Activated CD4-positive, alpha-beta T cell treated with anti-CD3 and anti-CD28 coated beads, Interleukin-2, amount 50 U/mL, for 4 hours (primary cell): ENCODE results near the gene GPBP1L1.
"Not testable (repeated sequence)": the region's sequence is repeated elsewhere in the genome, so short reads cannot be mapped to it uniquely, and the experiment has no call there.

Source experiments
- DNase-seq, 2 experiments: peaks; one replicate each; pipeline ENCODE4 v3.0.0-alpha.2; 2020

The GPBP1L1 gene

DNA sequence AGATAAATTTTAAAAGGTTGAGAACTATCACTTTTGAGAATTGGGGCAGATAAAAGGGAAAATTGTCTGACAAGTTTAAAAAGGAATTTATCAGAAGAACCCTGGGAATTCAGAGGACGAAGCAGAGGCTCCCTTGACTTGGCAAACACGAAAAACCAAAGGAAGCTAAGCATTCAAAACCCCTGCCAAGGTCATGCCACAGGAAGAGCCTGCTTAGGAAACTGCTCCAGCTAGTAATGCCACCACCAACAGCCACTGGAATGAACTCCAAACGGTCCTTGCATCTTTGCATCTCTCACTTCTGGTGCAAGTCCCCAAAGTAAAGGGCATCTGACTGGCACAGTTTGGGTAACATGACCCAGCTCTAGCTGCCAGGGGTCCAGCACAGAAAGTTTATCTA lies 7.2 kb downstream of the GPBP1L1 start:
- DNase-seq: no peak

DNA sequence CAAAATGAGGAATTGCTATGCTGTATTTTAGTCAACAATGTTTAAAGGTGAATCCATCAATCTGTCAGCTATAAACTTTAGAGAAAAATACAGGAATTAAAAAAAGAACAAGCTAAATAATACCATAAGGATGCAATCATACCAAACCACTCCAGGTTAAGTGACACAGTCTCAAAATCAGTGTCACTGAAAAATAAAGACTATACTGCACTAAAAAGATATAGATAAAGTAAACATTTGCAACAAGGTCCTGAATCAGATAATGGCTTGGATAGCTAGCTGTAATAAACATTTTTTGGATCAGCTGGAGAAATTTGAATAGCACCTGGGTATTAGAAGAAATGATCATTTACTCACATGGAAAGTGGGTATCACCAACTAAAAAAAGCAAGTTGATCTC lies 7.8 kb downstream of the GPBP1L1 start:
- no peak for DNase-seq

DNA sequence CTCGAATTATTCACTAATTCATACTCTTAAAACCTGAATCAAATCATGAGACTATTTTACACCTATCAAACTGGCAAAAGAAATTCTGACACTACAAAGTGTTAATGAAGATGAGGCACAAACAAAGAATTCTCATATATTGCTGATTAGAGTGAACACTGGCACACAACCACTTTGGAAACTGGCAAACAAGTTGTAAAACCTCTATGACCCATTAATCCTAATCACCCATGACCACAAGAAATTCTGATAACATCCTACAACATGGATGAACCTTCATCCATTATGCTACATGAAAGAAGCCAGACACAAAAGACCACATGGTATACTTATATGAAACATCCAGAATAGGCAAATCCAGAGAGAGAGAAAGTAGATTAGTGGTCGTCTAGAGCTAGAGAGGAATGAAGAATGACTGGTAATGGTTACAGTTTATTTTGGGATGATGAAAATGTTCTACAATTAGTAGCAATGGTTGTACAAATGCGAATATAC lies 8.5 kb downstream of the GPBP1L1 start:
- DNase-seq: no peak

GRCh38 chr1:45676553-45676952 lies 9.8 kb downstream of the GPBP1L1 start:
- not testable (repeated sequence) for DNase-seq

DNA sequence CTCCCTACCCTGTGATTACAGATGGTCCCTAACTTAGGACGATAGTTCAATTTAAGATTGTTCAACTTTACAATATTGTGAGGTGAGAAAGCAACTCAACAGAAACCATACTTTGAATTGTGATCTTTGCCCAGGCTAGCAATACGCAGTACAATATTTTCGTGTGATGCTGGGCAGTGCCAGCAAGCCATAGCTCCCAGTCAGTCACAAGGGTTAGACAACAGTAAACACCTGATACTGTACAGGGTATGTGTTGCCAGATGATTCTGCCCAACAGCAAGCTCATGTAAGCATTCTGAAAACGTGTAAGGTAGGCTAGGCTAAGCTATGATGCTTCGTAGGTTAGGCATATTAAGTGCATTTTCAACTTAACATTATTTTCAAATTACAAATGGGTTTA lies 11.9 kb downstream of the GPBP1L1 start:
- DNase-seq: no peak

GRCh38 chr1:45673956-45674355 lies 12.4 kb downstream of the GPBP1L1 start:
- DNase-seq: no peak

GRCh38 chr1:45669859-45670655 lies 16.3 kb downstream of the GPBP1L1 start:
- no peak for DNase-seq

DNA sequence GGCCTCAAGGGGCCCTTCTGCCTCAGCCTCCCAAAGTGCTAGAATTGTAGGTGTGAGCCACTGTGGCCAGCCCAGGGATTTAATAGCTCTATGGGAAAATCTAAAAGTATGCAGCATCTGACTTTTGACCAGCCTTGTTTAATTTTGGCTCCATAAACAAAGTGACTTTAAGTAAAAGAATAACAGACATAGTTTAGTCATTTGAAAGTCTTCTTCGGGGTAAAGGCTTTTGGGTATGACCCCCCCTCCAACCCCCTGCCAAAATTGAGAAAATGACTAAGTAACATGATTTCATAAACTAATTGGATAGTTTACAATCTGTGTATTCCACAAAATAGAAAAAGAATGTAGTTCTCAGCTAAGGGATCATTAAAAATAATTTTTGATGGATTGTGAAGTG lies 17.0 kb downstream of the GPBP1L1 start:
- DNase-seq: no peak

- DNase-seq: no peak
These were observed 17.8 kb downstream of the GPBP1L1 start for GRCh38 chr1:45668526-45668925.

- no peak for DNase-seq
These were observed 18.8 kb downstream of the GPBP1L1 start for GRCh38 chr1:45667321-45668111.

GRCh38 chr1:45666836-45667235 lies 19.5 kb downstream of the GPBP1L1 start:
- no peak for DNase-seq

GRCh38 chr1:45660336-45660735 lies 26.0 kb downstream of the GPBP1L1 start:
- no peak for DNase-seq

GRCh38 chr1:45659222-45659621 lies 27.1 kb downstream of the GPBP1L1 start:
- no peak for DNase-seq

DNA sequence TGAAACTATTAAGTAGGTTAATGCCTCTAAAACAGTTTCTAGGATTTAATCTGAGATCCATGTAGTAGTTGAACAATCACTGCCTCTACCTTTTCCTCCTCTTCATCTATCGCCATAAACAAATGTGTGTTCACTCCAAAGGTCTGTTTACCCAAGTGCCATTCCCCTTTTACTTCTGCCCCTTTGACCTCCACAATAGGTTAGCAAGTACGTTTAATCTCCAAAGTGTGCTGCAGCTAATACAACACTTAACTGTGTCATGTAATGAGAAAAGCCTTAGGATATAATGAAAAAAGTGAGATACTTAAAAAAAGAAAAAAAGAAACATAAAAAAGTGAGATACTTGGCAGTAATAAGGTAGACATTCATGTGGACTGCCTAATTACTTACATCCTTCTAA lies 28.2 kb downstream of the GPBP1L1 start:
- no peak for DNase-seq

GRCh38 chr1:45656573-45657226 lies 29.6 kb downstream of the GPBP1L1 start:
- DNase-seq: no peak

DNA sequence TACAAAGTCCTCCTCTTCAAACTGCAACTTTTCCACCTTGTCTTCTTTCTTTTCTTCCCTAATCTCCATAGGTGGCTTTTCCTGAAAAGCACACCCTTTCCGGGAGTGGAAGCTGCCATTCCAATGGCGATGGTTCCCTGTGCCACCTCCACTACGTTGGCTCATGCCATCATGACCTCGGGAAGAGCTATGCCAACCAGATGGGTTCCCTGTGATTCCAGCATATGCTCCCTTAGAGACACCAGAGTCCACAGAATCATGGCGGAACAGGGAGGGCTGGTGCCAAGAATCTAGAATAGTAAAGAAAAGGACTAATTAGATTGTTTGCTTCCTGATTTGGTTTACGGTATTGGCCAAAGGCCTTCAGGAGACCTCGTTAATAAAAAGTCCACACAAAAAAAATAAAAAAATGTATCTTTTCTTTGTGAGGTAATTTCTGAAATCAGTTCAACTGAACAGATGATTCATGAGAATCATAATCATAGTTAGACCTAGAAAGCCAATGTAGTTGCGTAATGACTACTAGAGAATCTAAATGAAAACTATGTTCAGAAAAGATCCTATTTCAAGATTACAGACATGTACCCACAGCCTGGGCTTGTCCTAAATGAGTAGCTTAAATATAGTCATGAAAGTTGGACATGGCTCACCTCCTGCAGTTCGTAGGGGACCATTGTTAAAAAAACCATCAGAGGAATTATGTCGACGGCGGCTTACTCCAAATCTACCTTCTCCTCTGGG lies 31.6 kb downstream of the GPBP1L1 start:
- DNase-seq: no peak

DNA sequence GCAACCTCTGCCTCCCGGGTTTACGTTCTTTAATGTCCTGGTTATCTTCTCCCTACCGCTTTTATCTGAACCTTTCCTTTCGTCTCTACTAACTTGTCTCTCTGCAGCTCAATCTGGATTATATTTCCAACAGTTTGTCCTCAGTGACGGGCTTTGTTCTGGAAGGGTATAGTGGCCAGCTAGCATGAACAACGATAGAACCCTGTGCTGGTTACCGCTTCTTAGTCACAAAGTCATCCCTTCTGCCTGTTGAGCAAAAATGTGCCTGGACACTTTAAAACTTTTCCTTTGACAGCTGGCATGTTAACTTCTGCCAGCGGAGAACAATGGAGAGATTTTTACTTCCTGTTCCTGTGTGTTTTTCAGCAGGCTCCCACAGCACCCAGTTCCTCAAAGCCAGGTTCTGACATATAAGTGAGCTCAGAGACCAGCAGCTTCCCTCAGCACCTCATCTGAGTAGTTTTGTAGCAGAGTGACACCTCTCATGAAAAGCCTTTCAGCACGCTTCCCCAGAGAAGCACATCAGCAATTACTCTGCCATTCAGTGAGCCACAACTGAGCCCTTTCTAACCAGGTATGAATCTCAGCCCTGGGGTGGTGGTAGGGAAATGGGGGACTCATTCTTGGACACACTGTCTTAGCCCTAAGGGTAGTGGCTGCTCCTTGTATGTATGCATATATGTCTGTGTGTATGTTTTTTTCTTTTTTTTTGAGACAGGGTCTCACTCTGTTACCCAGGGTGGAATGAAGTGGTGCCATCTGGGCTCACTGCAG lies 38.9 kb downstream of the GPBP1L1 start:
- DNase-seq: no peak

- no peak for DNase-seq
These were observed 41.7 kb downstream of the GPBP1L1 start for GRCh38 chr1:45644661-45645060.

DNA sequence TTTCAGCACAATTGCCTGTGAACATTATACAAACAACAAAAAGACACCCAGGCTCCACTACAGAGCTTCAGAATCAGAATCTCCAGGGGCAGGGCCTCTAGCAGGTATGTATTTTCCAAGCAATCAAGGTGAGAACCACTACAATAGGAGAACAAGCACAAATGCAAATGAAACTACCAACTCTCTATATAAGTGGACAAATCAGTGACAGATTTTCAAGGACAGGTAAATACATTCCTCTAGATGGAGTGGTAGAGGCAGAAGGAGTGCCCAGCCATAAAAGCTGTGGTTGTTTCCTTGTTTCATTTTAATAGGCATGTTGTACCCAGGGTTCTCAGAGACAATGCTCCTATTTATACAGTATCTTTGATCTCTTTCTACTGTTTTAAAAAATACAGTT lies 42.4 kb downstream of the GPBP1L1 start:
- no peak for DNase-seq

- DNase-seq: no peak
These were observed 43.0 kb downstream of the GPBP1L1 start for GRCh38 chr1:45643321-45643720.

DNA sequence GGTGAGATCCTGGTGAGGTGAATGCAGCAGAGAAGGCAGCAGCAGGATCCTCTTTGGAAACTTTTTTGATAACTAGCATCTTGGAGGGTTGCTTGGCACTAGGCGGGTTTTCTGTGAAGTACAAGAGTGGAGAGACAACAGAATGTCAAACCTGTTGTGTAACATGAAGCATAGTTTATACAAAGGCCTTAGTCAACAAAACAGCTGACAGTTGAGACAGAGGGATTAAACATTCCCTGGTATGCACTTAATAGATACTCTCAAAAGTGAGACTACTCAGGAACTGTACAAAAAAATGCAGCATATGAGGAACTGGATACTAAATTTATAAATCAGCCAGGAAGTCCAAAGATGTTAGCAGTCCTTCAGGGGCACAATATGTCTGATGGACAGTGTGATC lies 46.0 kb downstream of the GPBP1L1 start:
- no peak for DNase-seq

DNA sequence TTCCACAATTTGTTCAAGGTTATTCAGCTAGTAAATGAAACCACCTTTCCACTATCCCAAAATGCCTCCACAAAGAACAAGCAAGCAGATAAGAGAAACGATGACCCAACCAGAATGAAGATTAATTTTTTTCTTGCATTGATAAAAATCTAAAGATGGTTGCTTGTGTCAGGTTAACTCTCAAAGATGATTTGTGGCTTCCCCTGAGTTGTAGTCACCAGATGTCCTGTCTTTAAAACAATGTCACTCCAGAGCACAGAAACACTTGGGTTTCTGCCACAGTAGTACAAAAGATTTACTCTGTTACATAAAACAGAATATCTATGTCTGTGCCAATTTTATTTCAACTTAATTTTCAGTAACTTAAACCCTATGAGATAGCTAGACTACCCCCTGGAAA lies 51.1 kb downstream of the GPBP1L1 start:
- no peak for DNase-seq
